NB4 (cell line): ENCODE data around the gene BMPR1A.

ENCODE experiments used
- POLR2A ChIP-seq: IDR thresholded peaks from 2 replicates; pipeline ENCODE4 v1.6.1; 2011; ENCODE audit warnings: mild to moderate bottlenecking; ENCODE audit not compliant: insufficient read length; ENCODE audit errors: extremely low read depth
- TF ChIP-seq, protein P1 (sequence below): IDR thresholded peaks from one replicate; pipeline ENCODE4 v1.5.1; 2012; ENCODE audit warnings: low read depth, low read length

DNA sequence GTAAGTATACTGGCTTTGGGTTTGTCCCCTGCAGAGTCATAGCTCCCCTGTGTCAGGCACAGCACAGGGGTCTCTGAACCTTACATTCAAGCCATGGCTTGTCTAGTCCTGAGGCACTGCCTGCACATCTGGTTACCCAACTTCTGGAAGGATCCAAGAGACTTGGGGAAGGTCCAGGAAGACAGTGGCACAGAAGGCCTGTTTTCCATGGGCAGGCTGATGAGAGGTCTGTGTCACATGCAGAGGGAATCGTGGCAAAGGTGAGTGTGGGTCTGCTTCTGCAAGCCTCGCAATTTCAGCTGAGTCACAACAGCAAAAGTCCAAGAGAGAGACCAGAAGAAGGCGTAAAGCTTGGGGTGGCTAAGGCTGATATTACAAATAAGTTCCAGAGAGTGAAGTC lies 28.4 kb upstream of the BMPR1A start:
- TF ChIP-seq, protein P1, sequence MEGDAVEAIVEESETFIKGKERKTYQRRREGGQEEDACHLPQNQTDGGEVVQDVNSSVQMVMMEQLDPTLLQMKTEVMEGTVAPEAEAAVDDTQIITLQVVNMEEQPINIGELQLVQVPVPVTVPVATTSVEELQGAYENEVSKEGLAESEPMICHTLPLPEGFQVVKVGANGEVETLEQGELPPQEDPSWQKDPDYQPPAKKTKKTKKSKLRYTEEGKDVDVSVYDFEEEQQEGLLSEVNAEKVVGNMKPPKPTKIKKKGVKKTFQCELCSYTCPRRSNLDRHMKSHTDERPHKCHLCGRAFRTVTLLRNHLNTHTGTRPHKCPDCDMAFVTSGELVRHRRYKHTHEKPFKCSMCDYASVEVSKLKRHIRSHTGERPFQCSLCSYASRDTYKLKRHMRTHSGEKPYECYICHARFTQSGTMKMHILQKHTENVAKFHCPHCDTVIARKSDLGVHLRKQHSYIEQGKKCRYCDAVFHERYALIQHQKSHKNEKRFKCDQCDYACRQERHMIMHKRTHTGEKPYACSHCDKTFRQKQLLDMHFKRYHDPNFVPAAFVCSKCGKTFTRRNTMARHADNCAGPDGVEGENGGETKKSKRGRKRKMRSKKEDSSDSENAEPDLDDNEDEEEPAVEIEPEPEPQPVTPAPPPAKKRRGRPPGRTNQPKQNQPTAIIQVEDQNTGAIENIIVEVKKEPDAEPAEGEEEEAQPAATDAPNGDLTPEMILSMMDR = no peak
- no peak for TF ChIP-seq POLR2A
